Pons (tissue), 1 donor: Measurements from ENCODE around the gene PMEPA1.
A peak's percentile ranks its signal among the peaks of the same experiment; 100 is the strongest.

Source experiments
- DNase-seq: peaks from one replicate; pipeline ENCODE4 v3.0.0-alpha.2; 2016; ENCODE audit warnings: low spot score

The PMEPA1 gene, protein sequence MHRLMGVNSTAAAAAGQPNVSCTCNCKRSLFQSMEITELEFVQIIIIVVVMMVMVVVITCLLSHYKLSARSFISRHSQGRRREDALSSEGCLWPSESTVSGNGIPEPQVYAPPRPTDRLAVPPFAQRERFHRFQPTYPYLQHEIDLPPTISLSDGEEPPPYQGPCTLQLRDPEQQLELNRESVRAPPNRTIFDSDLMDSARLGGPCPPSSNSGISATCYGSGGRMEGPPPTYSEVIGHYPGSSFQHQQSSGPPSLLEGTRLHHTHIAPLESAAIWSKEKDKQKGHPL

DNA sequence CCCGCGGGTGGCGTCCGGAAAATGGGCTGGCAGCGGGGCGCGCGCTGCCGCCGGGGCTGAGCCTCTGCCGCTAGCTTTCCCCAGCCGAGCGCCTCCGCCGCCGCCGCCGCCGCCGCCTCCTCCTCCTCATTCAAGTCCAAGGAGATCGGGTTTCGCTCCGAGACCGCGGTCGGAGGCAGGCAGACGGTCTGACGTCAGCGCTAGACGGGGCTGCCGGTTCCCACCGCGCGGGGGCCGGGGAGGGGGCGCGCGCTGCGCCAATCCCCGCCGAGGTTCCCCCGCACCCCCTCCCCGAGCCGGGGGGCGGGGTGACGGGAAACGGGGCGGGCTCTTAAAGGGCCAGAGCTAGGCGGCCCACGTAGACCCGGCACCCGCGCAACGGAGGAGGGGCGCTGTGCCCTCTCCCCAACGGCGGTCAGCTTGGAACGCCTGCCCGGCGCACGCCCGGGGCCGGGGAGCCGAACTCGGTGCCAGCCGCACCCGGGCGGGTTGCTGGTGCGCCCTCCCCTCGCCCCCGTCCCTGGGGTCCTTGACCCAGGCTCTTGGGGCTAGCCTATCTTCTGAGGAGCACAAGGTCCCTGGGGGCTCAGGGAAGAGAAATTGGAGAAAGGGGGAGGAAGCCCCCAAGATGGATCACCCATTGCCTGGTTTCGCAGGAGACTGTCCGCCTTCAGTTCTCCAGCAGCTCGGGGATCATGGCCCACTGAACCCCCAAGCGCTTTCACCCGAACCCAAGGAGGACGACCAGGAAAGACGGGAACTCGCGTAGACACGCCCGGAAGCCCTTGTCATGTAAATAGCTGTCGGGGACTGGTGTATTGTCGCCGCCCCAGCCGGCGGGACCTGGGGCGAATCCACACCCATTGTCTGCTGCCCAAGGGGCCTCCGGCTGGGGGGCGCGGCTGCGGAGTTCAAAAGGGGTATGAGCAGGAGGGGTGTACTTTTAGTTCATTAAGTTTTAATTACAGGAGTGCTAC is at the start of gene PMEPA1:
TSS of gene PMEPA1 (minus strand) at position 193 of the 977 bp plus-strand sequence. CDS start 433 bp downstream, outside the sequence.
- peak; percentile 86 for DNase-seq

DNA sequence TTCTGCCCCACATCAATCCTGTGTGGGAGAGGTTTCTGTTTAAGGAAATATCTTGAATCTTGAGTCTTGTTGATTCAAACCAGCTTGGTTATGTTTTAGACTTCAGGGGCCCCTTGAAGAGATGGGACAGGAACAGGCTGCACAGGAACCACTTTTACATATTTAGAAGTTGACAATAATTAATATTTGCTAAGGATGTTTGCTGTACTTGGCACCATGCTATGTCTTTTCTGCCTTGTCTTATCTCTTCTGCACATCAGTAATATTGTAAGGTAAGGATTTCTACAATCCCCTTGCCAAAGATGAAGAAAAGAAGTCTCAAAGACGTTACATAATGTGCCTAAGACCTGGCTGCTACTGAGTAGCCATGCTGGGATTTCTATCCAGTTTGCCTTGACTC is 48.0 kb upstream of the PMEPA1 start:
- no peak for DNase-seq

- DNase-seq, result no peak
Measured at GRCh38 chr20:57756921-57757320, 47.1 kb upstream of the PMEPA1 start.

DNA sequence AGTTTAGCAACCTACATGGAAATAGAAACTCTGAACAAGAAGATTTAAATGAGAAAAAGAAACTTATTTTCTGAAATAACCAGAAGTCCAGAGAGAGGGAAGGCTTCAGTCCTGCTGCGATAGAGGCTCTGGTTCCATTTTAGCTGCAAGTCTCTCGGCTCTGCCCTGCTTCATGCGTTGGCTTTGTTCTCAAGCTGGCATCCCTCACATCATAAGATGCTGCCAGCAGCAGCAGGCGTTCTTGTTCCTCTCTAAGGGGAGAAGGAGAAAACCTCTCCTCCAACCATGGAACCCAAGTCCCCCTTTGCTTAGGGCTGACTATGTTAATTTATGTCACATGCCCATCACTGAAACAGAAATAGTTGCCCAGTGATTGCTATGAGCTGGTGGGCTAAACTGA is 46.4 kb upstream of the PMEPA1 start:
- DNase-seq, result no peak

- no peak for DNase-seq
Measured at GRCh38 chr20:57755609-57756008, 45.8 kb upstream of the PMEPA1 start.

DNA sequence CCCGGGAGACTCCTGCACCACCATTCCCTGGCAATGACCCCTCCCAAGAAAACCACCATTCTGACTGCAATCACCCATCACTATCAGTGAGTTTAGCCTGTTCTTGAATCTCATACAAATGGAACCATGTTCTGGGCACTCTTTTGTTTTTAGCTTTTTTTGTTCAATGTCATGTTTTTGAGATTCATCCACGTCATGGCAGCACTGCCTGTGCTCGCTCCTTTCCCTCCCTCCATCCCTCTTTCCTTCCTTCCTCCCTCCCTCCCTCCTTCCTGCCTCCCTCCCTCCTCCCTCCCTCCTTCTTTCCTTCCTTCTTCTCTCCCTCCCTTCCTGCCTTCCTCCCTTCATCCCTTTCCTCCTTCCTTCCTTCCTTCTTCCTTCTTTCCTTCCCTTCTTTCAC is 44.4 kb upstream of the PMEPA1 start:
- DNase-seq, result no peak

- DNase-seq, result no peak
Measured at GRCh38 chr20:57753332-57754164, 43.7 kb upstream of the PMEPA1 start.

DNA sequence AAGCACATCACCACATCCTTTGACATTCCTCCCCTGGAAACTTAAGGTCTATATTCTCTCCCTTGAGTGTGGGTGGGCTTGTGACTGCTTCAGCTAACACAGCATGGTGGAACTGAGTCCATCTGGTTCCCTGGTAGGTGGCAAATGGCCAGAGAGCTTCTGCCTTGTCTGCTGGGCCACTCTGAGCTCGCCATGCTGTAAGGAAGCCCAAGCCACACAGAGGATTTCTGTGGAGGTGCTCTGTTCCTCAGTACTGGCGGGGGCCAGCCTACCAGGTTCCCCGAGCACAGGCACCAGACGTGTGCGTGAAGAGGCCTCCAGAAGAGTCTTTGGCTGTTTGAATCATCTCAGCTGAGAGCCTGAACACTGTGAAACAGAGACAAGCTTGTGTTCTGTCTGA is 41.6 kb upstream of the PMEPA1 start:
- no peak for DNase-seq

GRCh38 chr20:57749869-57750268 is 40.1 kb upstream of the PMEPA1 start:
- DNase-seq, result no peak

GRCh38 chr20:57749131-57749690 is 39.4 kb upstream of the PMEPA1 start:
- DNase-seq, result peak; percentile 30

GRCh38 chr20:57748601-57749130 is 38.9 kb upstream of the PMEPA1 start:
- DNase-seq, result peak; percentile 72

GRCh38 chr20:57747861-57748481 is 38.2 kb upstream of the PMEPA1 start:
- DNase-seq, result peak; percentile 14

GRCh38 chr20:57746832-57747404 is 37.1 kb upstream of the PMEPA1 start:
- no peak for DNase-seq

DNA sequence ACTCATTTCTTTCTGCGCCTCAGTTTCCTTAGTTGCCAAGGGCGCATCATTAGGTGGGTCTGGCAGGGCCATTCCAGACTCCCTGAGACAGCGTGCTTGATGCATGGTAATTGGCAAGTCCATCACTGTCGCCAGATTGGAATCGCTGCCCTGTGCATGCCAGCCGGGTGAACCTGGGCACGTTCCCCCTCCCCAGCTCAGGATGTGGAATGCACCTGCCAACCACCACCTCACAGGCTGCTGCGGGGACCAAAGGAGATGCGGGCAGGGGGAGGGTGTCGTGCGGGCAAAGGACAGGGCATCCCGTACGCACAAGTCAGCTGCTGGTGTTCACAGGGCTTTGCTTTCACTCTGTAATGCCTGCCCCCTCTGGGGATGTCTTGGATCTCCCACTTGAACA is 36.4 kb upstream of the PMEPA1 start:
- DNase-seq, result no peak

DNA sequence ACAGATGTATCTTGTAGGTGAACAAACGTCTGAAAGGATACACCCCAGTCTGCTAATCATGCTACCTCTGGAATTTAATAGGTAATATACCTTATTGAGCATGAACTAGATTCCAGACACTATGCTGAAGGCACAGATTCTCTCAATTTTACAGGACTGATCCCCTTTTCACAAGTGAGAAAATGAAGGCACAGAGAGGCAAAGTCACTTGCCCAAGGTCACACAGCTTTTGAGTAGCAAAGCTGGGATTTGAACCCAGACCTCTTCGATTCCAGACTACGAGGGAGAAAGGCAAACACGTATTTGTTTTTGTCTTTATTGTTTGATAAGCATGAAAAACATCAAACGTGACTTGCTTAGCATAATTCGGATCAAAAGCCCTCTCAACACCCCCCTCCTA is 34.4 kb upstream of the PMEPA1 start:
- DNase-seq, result no peak

DNA sequence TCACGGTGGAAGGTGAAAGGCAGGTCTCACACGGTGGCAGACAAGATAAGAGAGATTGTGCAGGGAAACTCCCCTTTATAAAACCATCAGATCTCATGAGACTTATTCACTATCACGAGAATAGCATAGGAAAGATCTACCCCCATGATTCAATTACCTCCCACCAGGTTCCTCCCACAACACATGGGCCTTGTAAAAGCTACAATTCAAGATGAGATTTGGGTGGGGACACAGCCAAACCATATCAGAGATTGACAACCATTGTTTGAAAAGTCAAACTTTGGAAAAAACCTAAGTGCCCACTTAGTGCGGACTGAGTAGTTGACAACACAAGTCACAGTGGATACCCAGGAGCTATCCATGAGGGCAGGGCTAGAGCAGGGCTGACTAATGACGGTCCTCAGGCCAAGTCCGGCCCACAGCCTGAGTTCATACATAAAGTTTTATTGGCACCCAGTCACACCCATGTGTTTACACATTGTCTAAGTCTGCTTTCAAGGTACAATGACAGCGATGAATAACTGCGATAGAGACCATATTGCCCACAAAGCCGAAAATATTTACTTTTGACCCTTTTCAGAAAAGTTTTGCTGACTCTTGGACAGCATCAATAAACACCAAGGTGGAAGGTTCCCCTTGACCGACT is 33.8 kb upstream of the PMEPA1 start:
- DNase-seq, result no peak

DNA sequence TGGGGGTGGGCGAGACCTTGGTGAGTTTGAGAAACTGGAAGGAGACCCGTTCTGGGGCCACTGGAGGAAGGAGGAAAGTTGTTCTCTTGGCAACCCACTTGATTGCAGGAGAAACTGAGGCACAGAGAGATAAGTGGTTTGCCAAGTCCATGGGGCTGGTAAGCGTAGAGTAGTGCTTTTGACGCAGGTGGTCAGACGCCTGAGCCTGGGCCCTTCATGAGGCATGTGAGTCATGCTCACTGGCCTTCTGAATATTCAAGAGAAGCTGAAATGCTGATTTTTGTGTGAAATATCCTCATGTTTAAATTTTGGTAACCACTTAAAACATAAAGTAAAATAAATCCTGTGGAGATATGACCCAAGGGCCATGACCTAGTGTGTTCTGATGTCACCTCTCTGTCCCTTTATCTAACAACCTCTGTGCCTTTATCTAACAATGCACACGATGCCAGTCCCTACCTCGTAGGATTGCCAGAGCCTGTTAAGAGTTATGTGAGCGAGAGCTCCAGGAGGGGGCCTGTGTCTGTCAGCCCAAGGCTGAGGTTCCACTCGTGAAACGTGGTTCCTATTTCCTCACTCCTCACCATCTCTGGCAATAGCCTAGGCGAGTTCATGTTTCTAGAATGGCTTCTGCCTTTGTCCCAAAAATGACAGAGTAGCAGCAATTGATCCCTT is 32.8 kb upstream of the PMEPA1 start:
- DNase-seq, result no peak

- DNase-seq, result no peak
Measured at GRCh38 chr20:57738484-57738883, 28.7 kb upstream of the PMEPA1 start.

DNA sequence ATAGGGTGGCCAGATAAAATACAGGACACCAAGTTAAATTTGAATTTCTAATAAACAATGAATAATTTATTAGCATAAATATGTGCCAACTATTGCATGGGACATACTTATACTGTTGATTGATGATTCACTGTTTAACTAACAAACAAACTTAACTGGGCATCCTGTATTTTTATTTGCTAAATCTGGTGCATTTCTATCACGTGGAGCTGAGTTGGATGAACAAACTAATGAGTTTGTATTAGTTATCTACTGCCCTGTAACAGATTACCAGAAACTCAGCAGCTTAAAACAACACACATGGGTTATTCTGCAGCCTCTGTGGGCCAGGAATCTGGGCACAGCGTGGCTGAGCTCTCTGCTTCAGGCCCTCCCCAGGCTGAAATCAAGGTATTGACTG is 28.2 kb upstream of the PMEPA1 start:
- DNase-seq, result no peak

DNA sequence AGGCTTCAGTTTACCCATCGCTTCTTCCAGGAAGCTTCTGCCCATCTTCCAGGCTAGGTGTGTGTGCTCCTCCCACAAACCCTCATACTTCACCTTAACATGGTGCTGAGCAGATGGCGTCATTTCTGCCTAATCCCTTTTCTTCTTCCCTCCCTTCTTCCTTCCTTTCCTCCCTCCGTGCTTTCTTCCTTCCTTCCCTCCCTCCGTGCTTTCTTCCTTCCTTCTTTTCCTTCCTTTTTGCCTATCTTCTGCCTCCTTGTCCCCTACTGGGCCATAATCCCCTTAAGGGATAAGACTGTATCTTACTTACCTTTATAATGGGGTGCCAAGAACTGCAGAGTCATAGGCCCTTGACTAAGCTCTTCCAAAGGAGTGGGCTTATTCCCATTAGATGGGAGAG is 27.5 kb upstream of the PMEPA1 start:
- DNase-seq, result no peak
